NCI-H146 (cell line): ENCODE results near the gene VIPR1.
A peak's percentile ranks its signal among the peaks of the same experiment; 100 is the strongest.

ENCODE experiments used
- DNase-seq: peaks from one replicate; lab custom pipeline; 2025; lab: John Stamatoyannopoulos, UW

VIPR1 gene

GRCh38 chr3:42493126-42493797 lies 9.2 kb upstream of the VIPR1 start:
- no peak for DNase-seq

- no peak for DNase-seq
These were observed 8.7 kb upstream of the VIPR1 start for GRCh38 chr3:42493798-42494151.

- no peak for DNase-seq
These were observed 7.0 kb upstream of the VIPR1 start for GRCh38 chr3:42495393-42495792.

GRCh38 chr3:42497009-42497731 lies 5.3 kb upstream of the VIPR1 start:
- DNase-seq, result no peak

GRCh38 chr3:42498034-42498433 lies 4.4 kb upstream of the VIPR1 start:
- DNase-seq, result no peak

GRCh38 chr3:42498791-42499477 lies 3.5 kb upstream of the VIPR1 start:
- no peak for DNase-seq

- DNase-seq, result no peak
These were observed 3.0 kb upstream of the VIPR1 start for GRCh38 chr3:42499478-42499871.

- no peak for DNase-seq
These were observed 2.4 kb upstream of the VIPR1 start for GRCh38 chr3:42500091-42500490.

GRCh38 chr3:42500909-42501308 lies 1.5 kb upstream of the VIPR1 start:
- no peak for DNase-seq

- peak; percentile 3 for DNase-seq
These were observed 1.1 kb upstream of the VIPR1 start for GRCh38 chr3:42501321-42501680.

GRCh38 chr3:42501681-42502428 lies 588 bp upstream of the VIPR1 start:
- DNase-seq, result peak; percentile 60

GRCh38 chr3:42503251-42503924 lies 945 bp downstream of the VIPR1 start:
- DNase-seq, result no peak

- DNase-seq, result no peak
These were observed 1.5 kb downstream of the VIPR1 start for GRCh38 chr3:42503957-42504333.

- no peak for DNase-seq
These were observed 2.1 kb downstream of the VIPR1 start for GRCh38 chr3:42504334-42505127.

GRCh38 chr3:42505128-42505848 lies 2.8 kb downstream of the VIPR1 start:
- DNase-seq, result no peak

GRCh38 chr3:42505849-42506410 lies 3.5 kb downstream of the VIPR1 start:
- DNase-seq, result no peak

- DNase-seq, result no peak
These were observed 4.8 kb downstream of the VIPR1 start for GRCh38 chr3:42507252-42507651.

GRCh38 chr3:42507761-42508335 lies 5.4 kb downstream of the VIPR1 start:
- DNase-seq, result no peak

GRCh38 chr3:42508562-42508961 lies 6.1 kb downstream of the VIPR1 start:
- DNase-seq, result no peak

GRCh38 chr3:42509111-42509510 lies 6.7 kb downstream of the VIPR1 start:
- DNase-seq, result no peak
